HAP-1 (cell line): ENCODE data around the gene IL31RA.

Experiments
- DNase-seq, 2 experiments: peaks; one replicate each; pipeline ENCODE4 v3.0.0-alpha.2; 2016 to 2020; ENCODE audit warnings: low spot score in 2 of 2
- H3K27me3 ChIP-seq: fragments of 250-450 bp; sonication (Bioruptor Pico); 2 replicates; pipeline ENCODE4 v1.5.1; 2020; ENCODE audit warnings: low read depth, mild to moderate bottlenecking, moderate library complexity
- H3K36me3 ChIP-seq: fragments of 250-450 bp; sonication (Bioruptor Pico); replicated peaks from 2 replicates; pipeline ENCODE4 v1.5.1; 2020; ENCODE audit warnings: mild to moderate bottlenecking
- H3K4me1 ChIP-seq: fragments of 250-450 bp; sonication (Bioruptor Pico); 2 replicates; pipeline ENCODE4 v1.5.1; 2020; ENCODE audit warnings: mild to moderate bottlenecking
- H3K4me3 ChIP-seq: fragments of 250-450 bp; sonication (Bioruptor Pico); 2 replicates; pipeline ENCODE4 v1.5.1; 2020; ENCODE audit warnings: mild to moderate bottlenecking, moderate library complexity
- H3K9me3 ChIP-seq: fragments of 250-450 bp; sonication (Bioruptor Pico); 2 replicates; pipeline ENCODE4 v1.5.1; 2020; ENCODE audit warnings: mild to moderate bottlenecking, moderate library complexity
- in situ Hi-C: fragments of 300-500 bp; cut with MboI; formaldehyde crosslinking; loops from 3 replicates; pipeline ENCODE4 v1.14.3; 2020; ENCODE audit warnings: low sequenced_read_pairs, inconsistent platforms, mixed read lengths

Gene IL31RA

DNA sequence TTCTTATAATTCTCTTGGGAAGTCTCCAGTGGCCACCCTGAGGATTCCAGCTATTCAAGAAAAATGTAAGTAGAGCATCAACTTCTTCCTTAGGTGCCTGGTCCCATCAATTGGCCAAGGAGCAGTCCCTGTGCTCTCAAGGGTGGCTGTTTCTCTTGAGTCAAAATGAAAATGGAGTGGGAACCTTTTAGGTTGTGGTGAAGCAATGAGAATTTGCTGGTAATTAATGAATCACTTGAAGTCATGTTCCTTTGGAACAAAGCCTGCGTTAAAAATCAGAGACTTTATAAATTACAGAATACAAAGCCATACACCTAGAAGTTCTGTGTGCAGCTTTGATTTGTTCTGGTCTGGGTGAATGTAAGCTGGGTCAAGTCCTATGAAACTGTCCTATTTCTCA lies 48.9 kb downstream of the IL31RA start:
- no peaks in the 10 kb centered on the region for H3K9me3 ChIP-seq
- no peaks in the 10 kb centered on the region for H3K4me1 ChIP-seq
- no peaks in the 10 kb centered on the region for H3K27me3 ChIP-seq
- no peak for DNase-seq
- in situ Hi-C loops = no loop called here
- H3K36me3 ChIP-seq = no peaks in the 10 kb centered on the region
- no peak overlapping the region for H3K4me3 ChIP-seq

DNA sequence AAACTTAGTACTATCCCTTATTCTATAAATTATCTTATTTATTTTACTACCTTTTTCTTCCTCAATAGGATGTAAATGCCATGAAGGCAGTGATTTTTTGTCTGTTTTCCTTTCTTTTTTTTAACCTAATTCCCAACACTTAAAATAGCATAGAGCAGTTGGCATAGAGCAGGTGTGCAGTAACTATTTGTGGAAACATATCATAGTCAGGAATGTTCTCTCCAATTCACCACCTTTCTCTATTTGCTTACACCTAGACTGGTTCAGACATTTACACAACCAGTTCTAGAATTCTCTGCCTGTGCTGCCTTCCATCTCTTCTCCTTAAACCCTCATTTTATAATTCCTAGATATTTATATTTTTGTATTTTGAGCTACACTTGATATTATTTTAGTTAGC lies 49.6 kb downstream of the IL31RA start:
- Histone ChIP-seq H3K36me3 (no peaks in the 10 kb centered on the region), H3K4me3 (no peak overlapping the region), H3K4me1 (no peaks in the 10 kb centered on the region), H3K9me3 (no peaks in the 10 kb centered on the region), H3K27me3 (no peaks in the 10 kb centered on the region)
- in situ Hi-C loops = no loop called here
- no peak for DNase-seq

DNA sequence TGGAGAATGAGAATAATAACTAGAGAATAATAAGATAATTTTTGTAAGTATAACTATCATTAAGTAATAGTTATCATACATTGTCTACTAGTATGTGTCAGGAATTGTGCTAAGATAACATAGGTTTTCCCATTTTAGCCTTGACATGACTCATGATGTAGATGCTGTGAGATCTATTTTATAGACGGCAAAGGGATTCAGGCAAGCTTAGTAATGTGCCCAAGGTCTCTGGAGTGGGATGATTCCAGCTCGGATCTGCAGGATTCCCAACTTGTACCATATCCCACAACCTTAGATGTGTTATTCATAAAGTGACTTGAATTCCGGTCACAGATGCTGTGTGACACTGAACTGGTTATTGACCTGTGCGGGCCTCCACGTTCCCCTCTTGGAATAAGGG lies 51.5 kb downstream of the IL31RA start:
- no peak overlapping the region for H3K4me3 ChIP-seq

DNA sequence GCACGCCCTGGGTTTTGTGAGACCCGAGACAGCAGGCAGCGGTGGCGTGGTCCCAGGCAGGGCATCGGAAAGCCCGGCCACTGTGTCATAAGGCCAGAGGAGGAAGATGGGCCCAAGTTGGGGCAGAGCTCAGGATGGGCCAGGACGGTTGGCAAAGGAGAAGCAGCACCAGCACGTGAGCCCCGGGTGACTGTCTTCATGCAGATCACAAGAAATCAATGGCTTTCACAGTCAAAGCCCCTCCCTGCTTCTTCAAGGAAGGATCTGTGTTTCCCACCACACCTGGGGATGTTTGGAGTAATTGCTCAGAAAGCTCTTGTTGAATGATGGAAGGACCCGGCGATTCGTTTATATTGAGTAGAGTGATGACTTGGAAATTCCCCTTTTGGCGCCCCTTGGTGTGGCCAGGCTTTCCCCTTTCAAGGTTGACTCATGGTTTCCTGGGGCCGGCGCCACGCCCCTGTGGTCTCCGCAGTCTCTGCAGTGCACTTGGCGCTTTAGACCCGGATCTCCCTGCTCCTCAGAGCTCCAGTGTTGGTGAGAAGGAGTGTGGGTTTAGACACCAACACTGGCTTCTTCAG lies 52.1 kb downstream of the IL31RA start:
- Histone ChIP-seq H3K4me1 (no peaks in the 10 kb centered on the region), H3K9me3 (no peaks in the 10 kb centered on the region; the same call in 1 of the 2 replicates), H3K4me3 (no peak overlapping the region), H3K36me3 (no peaks in the 10 kb centered on the region), H3K27me3 (no peaks in the 10 kb centered on the region)
- in situ Hi-C loops = no loop called here
- DNase-seq = no peak

More for the DNA sequence above, 51.5 kb downstream of the IL31RA start:
- H3K4me1 ChIP-seq = no peaks in the 10 kb centered on the region
- in situ Hi-C loops = no loop called here
- H3K9me3 ChIP-seq = no peaks in the 10 kb centered on the region; the same call in 1 of the 2 replicates
- H3K36me3 ChIP-seq = no peaks in the 10 kb centered on the region
- H3K27me3 ChIP-seq = no peaks in the 10 kb centered on the region
- DNase-seq = no peak

DNA sequence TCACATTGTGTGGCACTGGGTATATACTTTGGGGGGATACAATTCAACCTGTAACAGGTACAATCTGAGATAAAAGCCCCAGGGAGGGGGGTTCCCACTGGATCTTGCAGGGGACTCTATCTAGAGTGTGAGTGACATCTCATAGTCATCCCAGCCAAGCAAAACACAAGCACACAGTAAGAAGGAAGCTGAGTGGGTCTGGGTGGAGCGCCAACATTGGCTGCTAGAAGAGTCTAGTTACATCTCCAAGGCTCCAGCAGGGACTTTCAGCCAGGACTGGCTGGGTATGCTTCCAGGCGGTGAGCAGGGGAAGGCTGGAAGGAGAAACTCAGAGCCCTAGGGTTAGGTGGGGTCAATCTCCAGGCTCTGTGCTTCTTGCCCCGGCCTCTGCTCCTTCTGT lies 53.0 kb downstream of the IL31RA start:
- Histone ChIP-seq H3K4me3 (no peak overlapping the region), H3K36me3 (no peaks in the 10 kb centered on the region), H3K27me3 (no peaks in the 10 kb centered on the region), H3K9me3 (no peaks in the 10 kb centered on the region; the same call in 1 of the 2 replicates), H3K4me1 (no peaks in the 10 kb centered on the region)
- in situ Hi-C loops = no loop called here
- no peak for DNase-seq

DNA sequence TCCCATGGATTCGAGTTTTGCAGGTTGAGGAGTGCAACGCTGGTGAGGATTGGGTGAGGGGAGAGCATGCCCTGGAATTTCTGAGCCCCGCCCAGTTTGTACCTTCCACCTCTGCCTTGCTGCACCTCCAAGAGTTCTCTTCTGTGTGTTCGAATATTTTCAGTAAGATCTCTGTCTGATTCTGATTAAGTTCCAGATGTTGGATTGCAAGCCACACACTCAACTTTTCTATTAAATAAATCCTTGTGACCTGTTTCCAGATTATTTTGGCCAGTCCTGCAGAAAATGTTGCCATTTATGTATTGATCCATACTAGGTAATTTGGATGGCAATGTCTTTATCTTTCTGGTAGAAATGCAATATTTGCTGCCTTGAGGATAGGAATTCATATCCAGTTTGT lies 54.1 kb downstream of the IL31RA start:
- H3K9me3 ChIP-seq = no peaks in the 10 kb centered on the region; the same call in 1 of the 2 replicates
- in situ Hi-C loops = no loop called here

DNA sequence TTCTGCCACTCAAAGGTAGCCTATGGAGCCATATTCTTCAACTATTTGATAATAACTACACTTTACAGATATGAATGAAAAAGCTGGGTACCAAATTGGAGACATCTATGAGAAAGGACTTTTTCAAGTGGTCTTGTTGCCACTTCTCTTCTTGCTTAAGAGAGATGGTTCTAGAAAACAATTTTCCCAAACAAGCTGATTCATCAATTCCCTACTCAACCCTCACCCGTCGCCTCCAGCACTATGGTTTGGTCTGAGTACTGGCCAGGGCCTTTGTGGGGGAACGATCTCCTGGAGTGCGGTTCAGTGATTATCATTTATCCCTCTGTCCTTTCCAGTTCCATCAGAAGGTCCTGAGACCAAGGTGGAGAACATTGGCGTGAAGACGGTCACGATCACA lies 56.8 kb downstream of the IL31RA start:
- Histone ChIP-seq H3K4me1 (no peaks in the 10 kb centered on the region), H3K9me3 (no peaks in the 10 kb centered on the region; the same call in 1 of the 2 replicates), H3K27me3 (no peaks in the 10 kb centered on the region), H3K36me3 (no peaks in the 10 kb centered on the region), H3K4me3 (no peak overlapping the region)
- in situ Hi-C loops = no loop called here
- DNase-seq = no peak

More for the DNA sequence above, 54.1 kb downstream of the IL31RA start:
- H3K27me3 ChIP-seq = no peaks in the 10 kb centered on the region
- DNase-seq = no peak
- H3K4me3 ChIP-seq = no peak overlapping the region
- no peaks in the 10 kb centered on the region for H3K4me1 ChIP-seq
- H3K36me3 ChIP-seq = no peaks in the 10 kb centered on the region

DNA sequence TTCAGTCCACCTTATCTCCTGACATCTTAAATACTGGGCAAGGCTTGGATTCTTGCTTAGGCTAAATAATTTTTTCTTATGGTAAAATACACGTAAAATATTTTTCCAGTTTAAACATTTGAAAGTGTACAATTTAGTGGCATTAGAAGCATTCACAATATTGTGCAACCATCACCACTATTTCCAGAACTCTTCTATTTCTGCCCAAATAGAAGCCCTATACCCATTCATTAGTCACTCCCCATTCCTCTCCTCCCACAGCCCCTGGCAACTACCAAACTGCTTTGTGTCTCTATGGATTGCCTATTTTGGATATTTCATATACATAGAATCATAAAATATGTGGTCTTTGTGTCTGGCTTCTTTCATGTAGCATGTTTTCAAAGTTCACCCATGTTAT lies 57.6 kb downstream of the IL31RA start:
- Histone ChIP-seq H3K4me1 (no peaks in the 10 kb centered on the region), H3K27me3 (no peaks in the 10 kb centered on the region), H3K36me3 (no peaks in the 10 kb centered on the region), H3K4me3 (no peak overlapping the region), H3K9me3 (no peaks in the 10 kb centered on the region; the same call in 1 of the 2 replicates)
- in situ Hi-C loops = no loop called here
- no peak for DNase-seq

DNA sequence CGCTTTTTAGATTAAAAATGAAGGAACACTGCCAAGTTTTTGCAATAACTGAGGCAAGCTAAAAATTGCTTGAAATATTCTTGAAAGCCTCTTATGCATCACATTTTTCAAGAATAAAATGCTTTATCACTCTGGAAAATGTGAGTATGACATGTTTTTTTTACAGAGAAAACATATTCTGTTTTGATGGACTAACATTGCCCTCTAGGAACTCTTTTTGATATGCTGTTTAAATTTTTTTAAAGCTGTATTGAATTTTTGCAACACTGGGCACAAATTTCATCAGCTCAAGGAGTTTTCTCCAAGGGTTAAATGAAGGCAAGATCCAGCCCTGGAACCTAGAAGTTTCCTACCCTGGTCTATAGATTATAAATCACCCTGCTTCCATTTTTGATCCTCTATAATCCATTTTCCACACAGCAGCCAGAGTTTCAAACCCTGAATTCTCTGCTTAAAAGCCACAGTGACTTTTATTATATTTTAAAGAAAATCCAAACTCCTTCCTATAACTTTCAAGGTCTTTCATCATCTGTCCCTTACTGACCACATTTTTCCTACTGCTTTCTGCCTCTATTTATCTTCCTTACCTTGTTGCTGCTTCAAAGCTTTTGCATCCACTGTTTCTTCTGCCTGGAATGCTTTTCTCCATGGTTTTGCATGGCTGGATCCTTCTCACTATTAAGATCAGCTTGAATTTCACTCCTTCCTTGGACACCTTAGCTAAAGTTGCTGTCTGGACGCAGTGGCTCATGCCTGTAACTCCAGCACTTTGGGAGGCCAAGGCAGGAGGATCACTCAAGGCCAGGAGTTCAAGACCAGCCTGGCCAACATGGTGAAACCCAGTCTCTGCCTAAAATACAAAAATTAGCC lies 60.9 kb downstream of the IL31RA start:
- no peak for DNase-seq
- Histone ChIP-seq H3K36me3 (no peaks in the 10 kb centered on the region), H3K4me3 (no peak overlapping the region), H3K4me1 (no peaks in the 10 kb centered on the region), H3K27me3 (no peaks in the 10 kb centered on the region), H3K9me3 (no peaks in the 10 kb centered on the region)
- in situ Hi-C loops = no loop called here

DNA sequence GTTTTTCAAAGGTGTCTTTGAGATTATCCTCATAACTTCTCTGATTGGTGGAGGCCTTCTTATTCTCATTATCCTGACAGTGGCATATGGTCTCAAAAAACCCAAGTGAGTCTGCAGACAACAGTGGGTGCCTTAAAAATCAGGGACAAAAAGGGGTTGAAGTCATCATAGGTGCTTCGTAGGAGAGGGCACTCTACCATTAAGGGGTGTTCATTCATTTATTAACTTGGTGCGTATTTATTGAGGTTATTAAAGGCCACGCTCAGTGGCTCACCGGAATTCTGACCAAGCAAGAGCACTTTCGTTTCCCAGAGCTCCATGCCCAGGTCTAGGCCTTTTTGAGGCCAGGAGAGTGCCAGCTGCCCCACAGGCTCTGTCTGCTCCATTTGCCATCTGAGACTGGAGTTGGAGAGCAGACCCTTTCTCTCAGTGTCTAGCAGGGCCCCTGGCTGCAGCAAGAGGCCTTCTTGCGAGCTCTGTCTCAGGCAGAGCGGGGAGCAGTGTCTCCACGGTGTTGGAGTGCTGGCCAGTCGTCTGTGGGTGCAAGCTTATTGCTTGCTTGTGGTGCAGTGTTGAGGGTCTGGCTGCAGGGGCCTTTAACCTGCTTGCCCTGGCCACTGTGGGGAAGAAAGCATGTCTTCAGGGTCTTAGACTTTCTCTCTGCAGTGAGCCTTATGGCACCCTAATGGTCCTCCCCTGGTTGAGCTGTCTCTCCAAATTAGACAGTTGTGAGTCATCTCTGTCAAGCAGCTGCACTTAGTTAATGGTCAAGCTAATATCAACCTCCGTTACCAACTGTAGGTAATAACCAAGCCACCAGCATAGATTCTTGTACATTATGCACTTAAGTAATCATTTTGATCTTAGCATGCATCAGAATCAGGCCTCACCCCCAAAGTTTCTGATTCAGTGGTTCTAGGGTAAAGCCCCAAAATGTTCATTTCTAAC lies 62.6 kb downstream of the IL31RA start:
- Histone ChIP-seq H3K4me3 (no peak overlapping the region), H3K36me3 (no peaks in the 10 kb centered on the region), H3K9me3 (no peaks in the 10 kb centered on the region), H3K4me1 (no peaks in the 10 kb centered on the region), H3K27me3 (no peaks in the 10 kb centered on the region)
- DNase-seq = no peak
- in situ Hi-C loops = no loop called here

DNA sequence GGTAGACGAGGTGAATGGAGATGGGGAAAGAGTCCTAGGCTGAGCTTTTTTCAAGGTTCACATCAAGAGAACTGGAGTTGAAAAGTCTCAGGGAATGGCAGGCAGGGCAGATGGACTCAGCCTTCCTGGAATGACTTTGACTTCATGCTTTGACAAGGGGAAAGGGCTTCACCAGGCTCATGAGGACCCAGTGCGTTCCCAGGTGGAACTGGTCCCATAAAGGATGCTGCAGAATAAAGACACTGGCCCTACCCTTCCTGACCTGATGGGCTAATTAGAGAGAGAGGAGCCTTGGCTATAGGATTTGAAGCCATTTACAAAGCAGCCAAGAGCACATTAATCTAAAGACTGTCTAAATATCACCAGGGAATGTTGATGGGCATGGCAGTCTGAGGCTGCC lies 63.8 kb downstream of the IL31RA start:
- no peaks in the 10 kb centered on the region for H3K27me3 ChIP-seq
- no peaks in the 10 kb centered on the region for H3K9me3 ChIP-seq
- no peaks in the 10 kb centered on the region for H3K36me3 ChIP-seq
- no peak overlapping the region for H3K4me3 ChIP-seq
- no peak for DNase-seq
- in situ Hi-C loops = no loop called here
- no peaks in the 10 kb centered on the region for H3K4me1 ChIP-seq

DNA sequence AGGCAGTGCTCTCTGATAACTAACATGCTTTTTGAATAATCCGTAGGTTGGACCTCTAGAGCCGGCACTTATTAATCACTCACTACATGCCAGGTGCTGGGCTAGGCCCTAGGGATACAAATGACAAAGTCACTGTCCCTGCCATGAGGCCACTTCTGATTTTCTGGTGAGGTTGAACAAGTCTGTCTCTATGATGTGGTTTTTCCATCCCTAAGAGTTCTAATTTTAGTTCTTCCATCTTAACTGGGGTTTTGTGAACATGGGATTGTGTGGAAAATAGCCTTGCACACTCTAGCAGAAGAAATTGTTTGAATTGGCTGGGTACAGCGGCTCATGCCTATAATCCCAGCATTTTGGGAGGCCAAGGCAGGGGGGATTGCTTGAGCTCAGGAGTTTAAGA lies 64.6 kb downstream of the IL31RA start:
- no peaks in the 10 kb centered on the region for H3K4me1 ChIP-seq
- H3K27me3 ChIP-seq = no peaks in the 10 kb centered on the region
- no peak for DNase-seq
- no peaks in the 10 kb centered on the region for H3K9me3 ChIP-seq
- H3K36me3 ChIP-seq = no peaks in the 10 kb centered on the region
- H3K4me3 ChIP-seq = no peak overlapping the region
- in situ Hi-C loops = no loop called here

DNA sequence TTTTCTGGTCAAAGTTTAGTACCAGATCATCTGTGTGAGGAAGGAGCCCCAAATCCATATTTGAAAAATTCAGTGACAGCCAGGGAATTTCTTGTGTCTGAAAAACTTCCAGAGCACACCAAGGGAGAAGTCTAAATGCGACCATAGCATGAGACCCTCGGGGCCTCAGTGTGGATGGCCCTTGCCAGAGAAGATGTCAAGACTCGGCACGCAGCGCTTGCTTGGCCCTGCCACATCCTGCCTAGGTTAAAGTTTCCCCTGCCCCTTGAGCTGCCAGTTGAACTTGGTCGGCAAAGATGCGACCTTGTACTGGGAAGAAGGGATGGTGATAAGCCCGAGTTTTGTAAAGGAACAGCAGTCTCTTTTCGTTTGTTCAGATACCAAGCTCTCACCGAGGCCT lies 65.8 kb downstream of the IL31RA start:
- Histone ChIP-seq H3K4me3 (no peak overlapping the region), H3K4me1 (no peaks in the 10 kb centered on the region), H3K36me3 (no peaks in the 10 kb centered on the region), H3K27me3 (no peaks in the 10 kb centered on the region), H3K9me3 (no peaks in the 10 kb centered on the region)
- DNase-seq = no peak
- in situ Hi-C loops = no loop called here
